Astrocyte (in vitro differentiated cells and primary cell): ENCODE data around the gene TTC9C. TPM values are rescaled to one million over a fixed set of nuclear protein-coding genes. Genes with fewer than 3 reads are reported as not detected.

Source experiments
- DNase-seq: peaks from one replicate; pipeline ENCODE4 v3.0.0-alpha.2; 2010; ENCODE audit warnings: low read depth
- FAIRE-seq: peaks from 2 replicates; lab custom pipeline; 2011; peaks lifted over from hg19 to GRCh38; lab: Jason Lieb, UNC
- H2AFZ ChIP-seq: 2 replicates; pipeline ENCODE4 v1.6.0; 2012; ENCODE audit warnings: low read depth, low read length, inconsistent platforms
- H3K27ac ChIP-seq: 2 replicates; pipeline ENCODE4 v1.5.1; 2011; ENCODE audit warnings: low read depth, low read length, inconsistent platforms
- H3K27me3 ChIP-seq: 2 replicates; pipeline ENCODE4 v1.6.0; 2011; ENCODE audit warnings: low read length, inconsistent platforms; ENCODE audit not compliant: insufficient read depth
- H3K36me3 ChIP-seq: 2 replicates; pipeline ENCODE4 v1.5.1; 2011; ENCODE audit warnings: low read length, inconsistent platforms; ENCODE audit not compliant: insufficient read depth
- H3K4me1 ChIP-seq: 2 replicates; pipeline ENCODE4 v1.5.1; 2011; ENCODE audit warnings: low read length, inconsistent platforms; ENCODE audit not compliant: insufficient read depth
- H3K4me2 ChIP-seq: 2 replicates; pipeline ENCODE4 v1.6.0; 2012; ENCODE audit warnings: low read length, inconsistent platforms
- H3K4me3 ChIP-seq: 2 replicates; pipeline ENCODE4 v1.5.1; 2011; ENCODE audit warnings: low read depth, mild to moderate bottlenecking, low read length, inconsistent platforms; ENCODE audit not compliant: insufficient read depth
- H3K79me2 ChIP-seq: 2 replicates; pipeline ENCODE4 v1.6.0; 2012; ENCODE audit warnings: mild to moderate bottlenecking, low read length, inconsistent platforms; ENCODE audit not compliant: insufficient read depth
- H3K9ac ChIP-seq: 2 replicates; pipeline ENCODE4 v1.6.0; 2012; ENCODE audit warnings: mild to moderate bottlenecking, low read length, inconsistent platforms
- H3K9me3 ChIP-seq: 2 replicates; pipeline ENCODE4 v1.5.1; 2012; ENCODE audit warnings: low read depth, mild to moderate bottlenecking, low read length, inconsistent platforms; ENCODE audit not compliant: insufficient read depth
- H4K20me1 ChIP-seq: 2 replicates; pipeline ENCODE4 v1.6.0; 2012; ENCODE audit warnings: low read length, inconsistent platforms; ENCODE audit not compliant: insufficient read depth
- H3K27ac Mint-ChIP-seq: one replicate; pipeline ENCODE4 v1.8.0; 2021; ENCODE audit warnings: mild to moderate bottlenecking, mixed read lengths; ENCODE audit not compliant: unreplicated experiment
- H3K27me3 Mint-ChIP-seq: one replicate; pipeline ENCODE4 v1.8.0; 2021; ENCODE audit warnings: low read depth, mixed read lengths; ENCODE audit not compliant: unreplicated experiment
- H3K36me3 Mint-ChIP-seq: one replicate; pipeline ENCODE4 v1.8.0; 2021; ENCODE audit warnings: low read depth, mixed read lengths; ENCODE audit not compliant: unreplicated experiment
- H3K4me1 Mint-ChIP-seq: one replicate; pipeline ENCODE4 v1.8.0; 2021; ENCODE audit warnings: low read depth, mixed read lengths; ENCODE audit not compliant: unreplicated experiment
- H3K4me3 Mint-ChIP-seq: one replicate; pipeline ENCODE4 v1.8.0; 2021; ENCODE audit warnings: mild to moderate bottlenecking, moderate library complexity, mixed read lengths; ENCODE audit not compliant: unreplicated experiment
- H3K9me3 Mint-ChIP-seq: one replicate; pipeline ENCODE4 v1.8.0; 2021; ENCODE audit warnings: mild to moderate bottlenecking, mixed read lengths; ENCODE audit not compliant: unreplicated experiment
- CTCF ChIP-seq: IDR thresholded peaks from 2 replicates; pipeline ENCODE4 v1.5.1; 2011; ENCODE audit warnings: low read depth, mild to moderate bottlenecking, inconsistent platforms, low read length, moderate library complexity; ENCODE audit not compliant: insufficient read depth
- EZH2 ChIP-seq: IDR thresholded peaks from 2 replicates; pipeline ENCODE4 v1.6.1; 2012; ENCODE audit warnings: mild to moderate bottlenecking, low read length, inconsistent platforms; ENCODE audit not compliant: insufficient read depth
- total RNA-seq: library from RNA; stranded (reverse); gene quantifications from 2 replicates; pipeline ENCODE4 v1.2.1, GENCODE V29; 2021

The TTC9C gene
- total RNA-seq, 1 donor from 2014 or later, result 51.9 TPM

GRCh38 chr11:62706850-62707247, 21.4 kb upstream of the TTC9C start:
- Mint-ChIP-seq H3K4me3 (peak overlapping the region; percentile 85), H3K4me1 (peaks cover 28% of the 10 kb centered on the region), H3K36me3 (peaks cover 15% of the 10 kb centered on the region), H3K27ac (peak overlapping the region; percentile 93), H3K27me3 (no peaks in the 10 kb centered on the region), H3K9me3 (no peaks in the 10 kb centered on the region)
- FAIRE-seq (no peak), DNase-seq (no peak)
- Histone ChIP-seq H3K79me2 (peaks cover 5% of the 10 kb centered on the region), H3K4me3 (peak overlapping the region; percentile 59), H3K4me1 (peaks cover 34% of the 10 kb centered on the region), H4K20me1 (no peaks in the 10 kb centered on the region), H3K4me2 (peak overlapping the region; percentile 94), H3K36me3 (peaks cover 17% of the 10 kb centered on the region), H3K27me3 (no peaks in the 10 kb centered on the region), H3K9ac (peak overlapping the region; percentile 65), H2AFZ (no peak overlapping the region), H3K27ac (peak overlapping the region; percentile 48), H3K9me3 (no peaks in the 10 kb centered on the region)
- no peak for TF ChIP-seq EZH2
- TF ChIP-seq CTCF, result no peak

DNA sequence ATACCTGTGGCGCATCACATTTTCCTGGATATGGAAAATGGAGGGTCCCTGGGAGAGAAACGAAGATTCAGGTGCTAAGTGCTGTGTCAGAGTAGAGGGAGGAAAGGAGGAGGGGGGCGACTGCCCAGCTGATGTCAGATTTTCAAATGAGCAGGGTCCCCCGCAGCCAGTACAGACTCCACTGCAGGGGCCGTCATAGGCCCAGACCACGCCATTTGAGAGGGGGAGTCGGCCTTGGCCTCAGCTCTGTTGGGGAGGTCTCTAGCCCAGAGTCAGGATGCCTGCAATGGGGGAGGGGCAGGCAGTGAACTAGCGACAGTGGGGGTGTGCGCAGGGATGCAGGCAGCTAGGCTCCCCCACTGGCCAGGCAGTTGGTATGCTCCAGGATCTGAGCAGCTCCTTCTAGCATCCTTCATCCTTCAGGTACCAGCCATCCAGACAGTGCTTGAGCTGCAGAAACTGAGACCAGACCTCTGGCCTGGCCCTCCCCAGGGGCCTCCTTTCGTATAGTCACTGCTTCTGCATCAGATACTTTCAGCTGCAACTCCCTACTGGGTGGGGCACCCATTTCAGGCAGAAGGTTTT, 20.9 kb upstream of the TTC9C start, which contains the start of the genes BSCL2 and GNG3:
Gene BSCL2, minus strand, starts transcription at position 148 of the 585 bp plus-strand sequence. CDS start 229 bp downstream, outside the sequence.
Gene GNG3, plus strand, starts transcription at position 400 of the 585 bp plus-strand sequence. CDS start 620 bp downstream, outside the sequence.
- DNase-seq, result no peak
- H3K4me3 Mint-ChIP-seq, result peak within 1 kb of the TSS; percentile 85
- peaks cover 12% of the 10 kb centered on the region for H3K36me3 Mint-ChIP-seq
- Histone ChIP-seq H3K4me2 (peak within 1 kb of the TSS; percentile 100), H3K27ac (peak within 1 kb of the TSS; percentile 48), H3K79me2 (peaks cover 9% of the 10 kb centered on the region), H3K36me3 (peaks cover 21% of the 10 kb centered on the region), H3K9me3 (no peaks in the 10 kb centered on the region), H3K4me1 (peaks cover 34% of the 10 kb centered on the region), H4K20me1 (no peaks in the 10 kb centered on the region), H3K9ac (peak within 1 kb of the TSS; percentile 65), H3K4me3 (peak within 1 kb of the TSS; percentile 59), H3K27me3 (no peaks in the 10 kb centered on the region), H2AFZ (peak within 1 kb of the TSS; percentile 38)
- peak within 1 kb of the TSS; percentile 93 for H3K27ac Mint-ChIP-seq
- no peak for FAIRE-seq
- H3K4me1 Mint-ChIP-seq, result peaks cover 28% of the 10 kb centered on the region
- TF ChIP-seq EZH2 (no peak), CTCF (no peak)
- H3K9me3 Mint-ChIP-seq, result no peaks in the 10 kb centered on the region
- H3K27me3 Mint-ChIP-seq, result no peaks in the 10 kb centered on the region

- Mint-ChIP-seq H3K36me3 (peaks cover 10% of the 10 kb centered on the region), H3K9me3 (no peaks in the 10 kb centered on the region), H3K27me3 (no peaks in the 10 kb centered on the region), H3K4me1 (peaks cover 36% of the 10 kb centered on the region), H3K4me3 (peak overlapping the region; percentile 81), H3K27ac (peak overlapping the region; percentile 92)
- H3K36me3 ChIP-seq, result peaks cover 30% of the 10 kb centered on the region
- H3K27ac ChIP-seq, result no peak overlapping the region
- DNase-seq (no peak), FAIRE-seq (no peak)
- peaks cover 34% of the 10 kb centered on the region for H3K4me1 ChIP-seq
- no peaks in the 10 kb centered on the region for H3K9me3 ChIP-seq
- H3K4me3 ChIP-seq, result peak overlapping the region; percentile 69
- no peaks in the 10 kb centered on the region for H4K20me1 ChIP-seq
- peaks cover 13% of the 10 kb centered on the region for H3K79me2 ChIP-seq
- H3K9ac ChIP-seq, result peak overlapping the region; percentile 90
- H3K27me3 ChIP-seq, result no peaks in the 10 kb centered on the region
- no peak overlapping the region for H2AFZ ChIP-seq
- peak overlapping the region; percentile 100 for H3K4me2 ChIP-seq
- TF ChIP-seq CTCF (no peak), EZH2 (no peak)
These were observed 19.9 kb upstream of the TTC9C start for GRCh38 chr11:62708392-62708791.
